ENCODE results near the gene PLS1.

The PLS1 gene

DNA sequence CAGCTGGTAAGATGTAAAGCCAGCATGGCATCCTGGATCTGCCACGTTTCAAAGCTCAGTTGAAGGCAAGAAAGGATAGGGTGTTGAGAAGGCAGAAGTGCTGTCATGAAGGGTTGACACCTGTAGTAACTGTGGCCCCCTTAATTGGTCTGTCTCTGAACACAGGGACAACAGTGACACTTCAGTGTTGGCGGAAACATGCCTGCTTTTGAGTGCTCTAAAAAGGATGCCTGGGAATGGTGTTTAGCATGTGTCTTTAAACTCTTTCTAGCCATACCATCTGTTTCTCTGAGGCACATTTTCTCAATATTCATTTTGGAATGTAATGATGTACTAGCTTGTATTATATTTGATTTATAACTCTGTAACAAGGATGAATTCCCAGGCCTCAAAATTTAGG lies 42.1 kb downstream of the PLS1 start:
- no peak for DNase-seq (ENCODE audit: low read depth in 2 of 2)

DNA sequence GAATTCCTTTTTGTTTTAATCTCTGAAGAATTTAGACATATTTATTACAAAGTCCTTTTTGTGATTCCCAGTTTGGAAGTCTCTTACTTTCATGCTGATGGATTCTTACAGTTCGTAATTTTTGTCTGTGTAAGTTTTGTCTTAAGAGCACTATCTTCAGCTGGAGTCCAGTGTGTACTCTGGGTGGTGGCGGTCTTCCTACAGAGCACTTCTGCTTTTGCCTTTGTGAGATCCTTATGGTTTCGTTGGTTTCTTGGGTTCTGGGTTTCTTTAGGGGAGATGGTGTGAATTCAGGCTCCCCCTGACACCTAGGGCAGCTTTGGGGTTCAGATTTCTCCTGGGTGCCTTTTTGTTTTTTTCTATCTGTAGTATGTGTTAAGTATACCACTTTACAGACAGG lies 45.3 kb downstream of the PLS1 start:
- no peak for DNase-seq (ENCODE audit: low read depth in 2 of 2)

DNA sequence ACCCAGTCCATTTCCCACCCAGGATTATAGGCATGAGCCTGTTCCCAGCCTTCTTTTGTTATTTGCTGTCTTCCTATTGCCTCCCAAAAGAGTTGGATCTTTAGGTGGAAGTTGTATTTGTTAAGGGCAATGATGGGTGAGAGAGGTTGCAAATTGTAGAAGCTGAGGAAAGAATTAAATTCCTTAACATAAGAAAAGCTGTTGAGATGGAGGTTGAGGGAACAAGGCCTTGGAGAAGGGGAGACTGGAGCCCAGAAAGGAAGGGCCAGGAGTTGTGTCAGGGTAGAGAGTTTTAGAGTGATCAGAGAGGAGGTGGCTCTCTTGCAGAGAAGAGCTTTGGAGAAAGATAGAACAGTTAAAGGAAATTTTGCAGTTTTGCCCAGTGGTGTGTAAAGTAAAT lies 46.8 kb downstream of the PLS1 start:
- DNase-seq (ENCODE audit: low read depth in 2 of 2): no peak

DNA sequence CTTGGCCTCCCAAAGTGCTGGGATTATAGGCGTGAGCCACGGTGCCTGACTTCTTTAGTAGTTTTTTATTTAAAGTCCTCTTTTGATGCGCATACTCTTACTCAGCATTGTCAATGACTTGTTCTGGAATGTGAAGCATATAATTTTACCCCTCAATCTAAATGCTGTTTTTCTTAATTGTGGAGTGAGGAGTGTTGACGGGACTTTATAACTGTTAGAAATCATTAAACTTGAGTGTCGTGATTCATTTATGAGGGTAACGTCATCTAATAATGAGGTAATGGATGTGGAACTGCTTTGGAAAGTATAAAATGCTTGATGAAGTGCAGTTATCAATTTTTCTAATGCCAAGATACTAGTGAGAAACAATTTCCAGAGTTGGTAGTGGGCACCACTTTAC lies 48.3 kb downstream of the PLS1 start:
- DNase-seq (ENCODE audit: low read depth in 2 of 2): no peak

DNA sequence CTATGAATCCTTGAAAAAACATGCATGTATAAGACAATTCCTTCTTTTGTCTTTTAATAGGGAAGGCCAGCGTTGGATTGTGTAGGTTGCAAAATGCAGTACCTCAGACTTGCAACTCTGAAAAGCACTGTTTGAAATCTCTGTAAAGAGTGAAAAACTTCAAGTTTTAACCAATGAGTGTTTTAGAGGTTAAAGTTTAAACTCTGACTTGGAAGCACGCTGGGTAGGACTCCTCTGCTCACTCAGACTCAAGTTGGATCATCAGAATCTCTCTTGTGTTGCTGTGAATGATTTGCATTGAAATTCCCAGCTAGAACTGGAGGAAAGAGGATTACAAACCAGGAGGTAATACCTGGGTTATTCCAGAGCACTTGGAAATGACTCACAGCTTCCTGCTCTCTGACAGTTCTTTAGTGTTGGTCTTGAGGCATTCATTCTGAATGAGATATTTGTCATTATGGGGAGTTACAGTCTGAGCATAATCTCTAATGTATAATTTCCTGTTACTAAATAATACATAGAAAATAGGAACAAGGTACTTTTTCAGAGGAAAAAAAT lies 49.1 kb downstream of the PLS1 start:
- no peak for DNase-seq (ENCODE audit: low read depth in 2 of 2)

DNA sequence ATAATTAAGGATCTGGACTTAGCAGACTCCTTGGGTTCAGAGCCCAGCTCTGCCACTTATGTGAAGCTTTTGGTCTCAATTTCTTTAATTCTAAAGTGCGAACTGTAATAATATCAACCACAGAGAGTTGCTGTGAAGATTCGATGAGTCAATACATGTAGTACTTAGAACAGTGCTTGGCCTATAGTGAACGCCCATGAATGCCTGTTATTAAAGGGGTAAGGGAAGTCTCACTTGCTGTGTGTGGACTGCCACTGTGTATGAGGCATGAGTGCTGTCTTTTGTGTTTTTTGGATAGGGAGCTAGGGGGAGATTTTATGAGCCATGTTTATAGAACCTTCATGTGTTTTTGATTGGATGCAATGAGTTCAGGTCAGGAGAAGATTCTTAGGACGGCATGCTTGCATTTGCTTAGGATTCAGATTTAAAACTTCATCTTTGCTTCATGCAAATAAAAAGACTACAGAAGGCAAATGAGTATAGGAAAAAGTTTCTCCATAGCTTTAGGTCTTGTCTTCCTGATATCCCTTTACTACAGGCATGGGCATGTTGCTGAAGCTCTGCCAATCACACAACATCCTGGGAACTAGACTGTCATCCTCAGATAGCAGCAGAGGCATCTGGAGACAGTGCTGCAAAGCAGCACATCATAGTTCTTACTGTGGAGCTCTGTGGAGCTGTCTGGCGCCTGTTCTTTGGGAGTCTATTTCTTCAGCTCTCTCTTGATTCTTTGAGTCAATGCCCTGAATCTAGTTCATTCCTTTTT lies 50.0 kb downstream of the PLS1 start:
- DNase-seq (ENCODE audit: low read depth in 2 of 2): no peak

DNA sequence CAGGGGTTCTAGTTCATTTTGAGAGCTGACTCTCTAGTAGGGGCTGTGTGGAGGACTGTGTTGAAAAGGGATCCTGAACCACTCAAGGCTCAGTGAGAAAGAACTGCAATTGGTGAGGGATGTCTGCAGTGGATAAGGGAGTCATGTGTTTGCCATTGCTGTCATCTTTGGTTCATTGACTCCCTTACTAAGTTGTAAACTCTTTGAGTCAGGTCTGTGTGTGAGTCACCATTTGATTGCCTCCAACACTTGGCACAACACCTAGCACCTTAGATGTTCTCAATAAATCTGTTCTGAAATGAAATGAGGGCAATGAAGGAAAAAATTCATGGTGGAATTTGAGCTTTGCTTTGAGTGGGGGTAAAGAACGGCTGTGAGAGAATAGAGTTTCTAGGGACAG lies 51.7 kb downstream of the PLS1 start:
- no peak for DNase-seq (ENCODE audit: low read depth in 2 of 2)

DNA sequence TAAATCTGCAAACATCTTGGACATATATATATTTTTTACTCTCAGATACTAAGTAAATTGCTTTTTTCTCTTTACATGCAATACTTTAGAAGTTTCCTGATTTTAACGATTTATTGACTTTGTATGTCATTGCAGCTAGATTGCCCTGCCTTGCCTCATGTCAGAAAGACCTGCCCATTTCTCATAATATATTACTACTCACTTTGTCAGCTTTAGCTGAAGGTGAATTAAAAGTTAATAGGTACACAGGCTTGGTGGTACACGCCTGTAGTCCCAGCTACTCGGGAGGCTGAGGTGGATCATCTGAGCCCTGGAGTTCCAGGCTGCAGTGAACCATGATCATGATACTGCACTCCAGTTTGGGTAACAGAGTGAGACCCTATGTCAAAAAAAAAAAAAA lies 52.8 kb downstream of the PLS1 start:
- DNase-seq (ENCODE audit: low read depth in 2 of 2): no peak

DNA sequence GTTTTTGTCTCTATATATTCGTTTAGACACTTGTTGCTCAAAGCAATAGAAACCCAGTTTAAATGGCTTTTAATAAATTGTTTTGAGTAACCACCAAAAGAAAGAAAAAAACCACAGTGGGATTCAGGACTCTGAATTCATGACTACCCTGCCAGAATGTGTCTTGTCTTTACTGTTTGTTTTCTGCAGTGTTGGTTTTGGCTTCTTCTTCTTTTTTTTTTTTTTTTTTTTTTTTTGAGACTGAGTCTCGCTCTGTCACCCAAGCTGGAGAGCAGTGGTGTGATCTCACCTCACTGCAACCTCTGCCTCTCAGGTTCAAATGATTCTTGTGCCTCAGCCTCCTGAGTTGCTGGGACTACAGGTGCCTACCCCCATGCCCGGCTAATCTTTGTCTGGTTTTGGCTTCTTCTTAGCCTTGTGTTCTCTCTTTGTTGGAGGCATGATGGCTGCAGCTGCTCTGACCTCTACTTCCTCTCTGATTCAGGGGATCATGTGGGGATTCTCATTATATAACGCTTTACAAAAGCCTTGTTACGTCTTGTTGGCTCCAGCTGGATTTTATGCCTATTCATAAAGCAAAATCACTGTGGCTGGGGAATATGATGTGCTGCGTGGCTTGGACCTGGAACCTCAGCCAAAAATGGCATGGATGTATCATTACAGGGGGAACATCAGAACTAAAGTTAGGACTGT lies 54.0 kb downstream of the PLS1 start:
- DNase-seq (ENCODE audit: low read depth in 2 of 2): no peak

DNA sequence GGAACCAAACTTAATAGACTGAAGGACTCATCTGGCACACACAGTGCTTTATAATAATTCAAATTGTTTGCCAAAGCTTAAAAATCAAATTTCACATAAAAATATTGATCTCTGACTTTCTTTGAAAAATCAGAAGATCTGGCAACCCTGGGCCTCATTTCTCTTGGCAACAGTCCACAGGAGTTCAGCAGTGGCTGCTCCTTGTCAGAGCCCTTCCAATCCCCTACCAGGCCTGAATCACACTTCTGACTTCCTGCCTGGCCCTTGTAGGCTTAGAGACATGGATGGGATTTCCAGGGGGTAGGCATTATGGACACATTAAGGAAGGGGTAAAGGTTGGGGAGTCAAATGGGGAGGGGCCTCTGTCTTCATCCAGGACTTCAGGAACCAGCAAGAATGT lies 55.5 kb downstream of the PLS1 start:
- no peak for DNase-seq (ENCODE audit: low read depth in 2 of 2)

DNA sequence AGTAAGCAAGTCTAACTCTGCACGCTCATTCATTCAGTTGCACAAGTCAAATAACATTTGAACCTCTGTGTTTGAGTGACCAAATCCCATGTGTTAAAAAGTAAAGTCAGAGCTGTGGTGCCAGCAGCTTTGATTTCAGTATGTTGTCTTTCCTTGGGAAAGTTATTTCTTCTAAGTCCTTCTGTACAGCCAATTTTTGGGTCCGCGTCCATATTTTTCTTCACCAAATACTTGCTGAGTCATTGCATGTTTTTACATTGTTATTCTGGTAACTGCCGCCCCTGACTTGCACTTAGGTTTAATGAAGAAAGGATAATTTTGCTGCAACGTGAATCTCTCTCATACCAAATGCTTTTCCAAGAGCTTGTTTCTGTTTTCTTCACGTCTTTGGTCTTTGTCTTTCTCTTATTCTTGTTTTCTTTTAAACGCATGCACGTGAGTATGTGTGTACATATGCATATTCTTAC lies 56.7 kb downstream of the PLS1 start:
- DNase-seq (ENCODE audit: low read depth in 2 of 2): no peak

DNA sequence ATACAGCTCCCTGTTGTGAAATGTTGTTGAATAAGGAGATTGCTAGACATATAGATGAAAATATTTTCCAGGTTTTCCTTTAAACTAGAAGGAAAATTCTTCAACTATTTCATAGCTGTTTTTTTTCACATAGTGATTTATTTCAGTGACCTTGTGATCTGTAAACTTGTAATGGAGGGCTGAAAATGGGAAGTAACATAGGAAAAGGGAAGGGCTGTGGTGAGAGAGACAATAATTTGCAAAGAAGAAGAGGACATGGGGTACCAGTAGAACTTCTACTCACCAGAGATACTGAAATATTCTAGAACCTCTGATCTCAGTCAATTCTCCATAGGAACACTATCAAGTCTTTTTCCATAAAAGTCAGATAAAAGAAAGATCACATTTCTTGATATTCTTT lies 60.4 kb downstream of the PLS1 start:
- DNase-seq (ENCODE audit: low read depth in 2 of 2): no peak

DNA sequence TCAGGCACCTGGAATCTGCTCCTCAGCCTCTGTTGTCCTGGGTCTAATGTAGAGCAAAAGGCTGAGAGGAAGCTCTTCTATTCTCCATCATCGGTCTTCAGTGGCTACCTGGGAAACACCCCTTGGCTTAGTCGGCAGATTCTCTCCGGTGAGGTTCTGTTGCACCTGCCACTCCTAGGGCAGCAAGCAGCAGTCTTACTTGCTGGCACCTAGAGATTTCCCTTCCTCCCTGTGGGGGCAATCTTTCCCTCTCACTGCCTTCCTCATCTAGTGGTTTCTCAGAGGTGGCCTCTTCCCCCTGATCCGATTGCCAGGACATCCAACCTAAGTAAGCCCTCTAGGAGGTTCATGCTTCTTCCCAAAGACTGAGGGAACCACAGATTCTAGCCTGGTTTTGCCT lies 60.8 kb downstream of the PLS1 start:
- DNase-seq (ENCODE audit: low read depth in 2 of 2): no peak

DNA sequence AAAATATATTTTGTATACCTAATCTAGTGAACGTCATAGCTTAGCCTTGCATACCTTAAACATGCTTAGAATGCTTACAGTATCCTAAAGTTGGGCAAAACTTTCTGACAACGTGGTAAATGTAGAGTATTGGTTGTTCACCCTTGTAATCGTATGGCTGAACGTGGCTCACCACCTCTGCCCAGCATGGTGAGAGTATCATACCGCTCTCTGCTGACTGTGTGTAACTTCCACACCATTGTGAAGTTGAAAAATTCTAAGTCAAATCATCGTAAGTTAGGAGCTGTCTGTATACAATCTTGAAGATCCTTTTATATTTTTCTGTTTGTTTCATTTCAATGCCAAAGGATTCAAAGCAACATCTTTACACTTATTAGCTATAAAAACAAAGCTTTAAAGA lies 64.2 kb downstream of the PLS1 start:
- DNase-seq (ENCODE audit: low read depth in 2 of 2): no peak

DNA sequence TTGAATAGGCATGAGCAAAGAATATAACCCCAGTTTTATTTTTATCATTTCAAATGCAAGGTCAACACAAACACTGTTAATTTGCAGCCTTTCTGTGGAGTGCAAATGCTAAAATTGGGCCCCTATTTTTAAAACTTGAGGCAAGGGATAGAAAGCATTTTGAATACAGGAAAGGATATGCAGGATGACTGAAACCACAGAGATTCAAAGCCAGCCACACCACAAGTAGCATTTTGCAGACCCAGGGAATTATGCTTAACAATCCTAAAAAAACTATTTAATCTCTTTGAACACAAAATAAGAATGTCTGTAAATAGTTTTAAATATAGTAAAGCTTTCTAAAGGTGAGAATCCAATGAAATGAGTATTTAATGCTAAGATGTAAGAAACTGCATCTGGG lies 64.7 kb downstream of the PLS1 start:
- DNase-seq (ENCODE audit: low read depth in 2 of 2): no peak

DNA sequence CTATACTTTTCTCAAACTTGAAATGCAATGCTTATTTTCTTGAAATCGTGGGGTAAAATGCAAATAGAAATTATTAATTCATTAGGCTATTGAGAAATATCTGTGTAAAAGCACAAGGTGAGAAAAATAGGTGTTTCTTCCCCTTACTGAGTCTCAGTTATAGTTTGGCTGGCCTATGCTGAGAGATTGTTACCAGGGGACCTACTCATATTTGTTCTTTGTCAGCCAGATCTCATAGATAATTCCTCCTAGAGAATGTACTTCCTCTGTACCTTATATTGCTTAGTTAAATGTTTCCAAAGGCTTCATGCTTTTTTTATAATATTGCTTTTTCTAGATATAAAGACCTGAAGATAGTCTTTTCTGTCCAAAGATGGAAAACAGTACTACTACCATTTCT lies 67.7 kb downstream of the PLS1 start:
- no peak for DNase-seq (ENCODE audit: low read depth in 2 of 2)

DNA sequence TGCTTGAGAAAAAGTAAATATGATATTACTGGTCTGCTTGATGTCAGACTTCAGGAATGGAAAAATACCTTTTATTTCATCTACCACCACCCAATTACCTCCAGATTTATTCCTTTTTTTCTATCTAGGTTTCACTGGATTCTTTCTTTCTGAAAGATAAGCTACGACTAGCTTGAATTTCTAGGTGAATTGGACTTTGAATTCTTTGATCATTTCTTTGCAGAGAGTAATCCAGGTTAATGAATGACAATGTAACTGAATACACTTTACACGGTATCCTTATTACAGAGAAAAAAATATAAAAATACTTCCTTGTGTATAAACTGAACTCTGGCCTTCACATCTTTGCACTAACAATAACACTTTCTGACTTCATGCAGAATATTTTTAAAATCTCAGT lies 68.1 kb downstream of the PLS1 start:
- no peak for DNase-seq (ENCODE audit: low read depth in 2 of 2)

DNA sequence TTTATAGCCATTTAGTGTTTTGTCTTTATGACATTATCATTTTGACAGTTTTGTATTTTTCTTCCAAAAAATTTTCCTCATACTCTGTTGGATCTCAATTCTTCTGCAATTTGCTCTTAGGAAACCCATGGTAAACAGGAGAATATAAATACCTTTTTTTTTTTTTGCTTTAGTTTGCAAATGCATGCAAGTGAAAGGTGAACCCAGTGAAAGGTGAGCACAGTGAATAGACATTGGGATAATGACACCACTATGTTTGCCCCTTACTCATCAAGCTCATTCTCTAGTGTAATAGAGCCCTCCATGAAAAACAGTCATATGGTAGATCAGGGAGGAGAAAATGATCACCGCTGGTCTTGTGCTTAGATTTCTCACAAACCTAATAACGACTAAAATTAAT lies 68.6 kb downstream of the PLS1 start:
- no peak for DNase-seq (ENCODE audit: low read depth in 2 of 2)

DNA sequence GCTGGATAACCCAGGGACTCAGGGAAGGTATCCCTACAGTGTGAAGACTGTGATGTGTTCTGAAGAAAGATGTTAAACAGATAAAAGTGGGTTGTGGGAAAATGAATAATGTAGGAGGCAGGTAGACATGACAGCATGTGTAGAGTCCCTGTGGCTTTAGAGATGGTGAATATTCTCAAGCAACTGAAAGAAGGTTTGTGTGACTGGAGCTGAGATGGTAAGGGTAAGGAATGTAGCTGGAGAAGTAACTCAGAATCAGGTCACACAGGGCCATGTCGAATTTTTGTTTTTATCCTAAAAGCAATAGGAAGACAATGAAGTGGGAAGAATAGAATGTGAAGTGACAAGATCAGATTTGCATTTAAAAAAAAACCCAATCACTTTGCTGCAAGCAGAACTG lies 73.9 kb downstream of the PLS1 start:
- DNase-seq (ENCODE audit: low read depth in 2 of 2): no peak

DNA sequence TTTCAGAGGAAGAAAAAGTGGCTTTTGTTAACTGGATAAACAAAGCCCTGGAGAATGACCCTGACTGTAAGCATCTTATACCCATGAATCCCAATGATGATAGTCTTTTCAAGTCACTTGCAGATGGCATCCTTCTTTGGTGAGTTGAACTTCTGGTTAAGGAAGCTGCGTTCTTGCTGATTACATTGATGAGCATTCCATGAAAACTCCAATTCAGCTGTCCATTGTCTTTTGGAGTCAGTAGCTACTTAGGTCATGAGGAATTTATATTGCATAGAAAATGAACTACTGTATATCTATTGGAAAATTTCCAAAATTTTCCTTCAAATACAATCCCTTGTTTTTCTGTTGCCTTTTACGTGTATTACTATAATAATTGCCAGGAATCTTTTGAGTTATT lies 80.0 kb downstream of the PLS1 start:
- DNase-seq (ENCODE audit: low read depth in 2 of 2): no peak

DNA sequence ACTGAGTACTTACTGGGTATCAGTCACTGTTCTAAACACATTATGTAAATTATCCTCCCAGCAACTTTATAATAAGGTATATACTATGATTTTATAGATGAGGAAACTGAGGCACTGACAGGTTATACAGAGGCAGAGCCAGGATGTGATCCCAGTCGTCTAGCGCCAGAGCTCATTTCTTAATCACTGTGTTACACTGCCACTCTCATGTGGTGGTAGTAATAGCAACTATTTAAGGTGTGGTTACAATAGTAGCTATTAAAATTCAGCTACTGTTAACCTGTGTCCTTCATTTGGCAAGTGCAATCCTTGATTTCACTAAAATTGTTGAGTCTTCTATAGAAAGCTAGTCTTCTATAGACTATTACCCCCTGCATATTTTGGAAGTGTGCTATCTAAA lies 84.5 kb downstream of the PLS1 start:
- DNase-seq (ENCODE audit: low read depth in 2 of 2): no peak

DNA sequence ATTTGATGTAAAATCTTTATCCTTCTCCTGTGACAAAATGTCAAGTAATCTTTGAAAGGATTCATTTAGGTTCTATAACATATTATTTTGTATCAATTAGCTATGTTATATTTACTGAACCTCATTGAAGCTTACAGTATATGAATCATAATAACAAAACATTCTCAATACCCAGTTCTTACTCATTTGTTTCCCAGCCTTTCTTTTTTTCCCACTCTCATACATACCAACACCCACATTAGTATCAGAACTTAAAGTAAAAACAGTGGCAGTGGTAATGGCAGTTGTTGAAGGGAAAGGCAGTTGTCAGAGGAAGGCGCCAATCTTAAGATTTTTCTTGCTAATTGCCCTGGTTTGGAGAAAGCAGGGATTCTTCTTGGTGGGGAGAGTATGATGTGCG lies 94.4 kb downstream of the PLS1 start:
- no peak for DNase-seq (ENCODE audit: low read depth in 2 of 2)

DNA sequence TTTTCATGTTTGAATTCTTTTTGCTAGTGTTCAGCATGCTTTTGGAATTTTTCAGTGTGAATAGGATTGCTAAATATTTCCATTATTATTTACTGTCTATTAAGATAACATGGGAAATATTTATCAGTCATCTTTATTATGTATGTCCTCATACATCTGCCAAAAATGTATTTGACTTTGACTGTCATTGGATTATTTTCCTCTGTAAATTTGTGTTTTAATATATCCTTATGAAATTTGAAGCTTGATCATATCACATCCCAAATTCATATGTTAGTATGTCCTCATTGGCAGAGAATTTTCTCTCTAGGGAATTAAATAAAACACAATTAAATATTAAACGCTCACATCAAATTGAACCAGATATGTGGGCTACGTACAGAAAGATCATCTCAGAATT lies 95.3 kb downstream of the PLS1 start:
- DNase-seq (ENCODE audit: low read depth in 2 of 2): no peak
